A549 (cell line): ENCODE data around the gene SH3RF2. TPM values are rescaled to one million over a fixed set of nuclear protein-coding genes. Genes with fewer than 3 reads are reported as not detected.

Experiments used
- ATAC-seq, 2 experiments: fragments of 200-7000 bp in 1 of 2; fragments of >200 bp in 1 of 2; cut with Nextera tagmentation in 1 of 2; cut with Tn5 transposase in 1 of 2; 3 replicates each; pipeline versions ENCODE4 v1.8.0 to v1.9.1; 2018 to 2020; ENCODE audit warnings: mild to moderate bottlenecking in 1 of 2, moderate library complexity in 1 of 2
- CTCF ChIA-PET: fragments of 300-600 bp; sonication (Branson Sonifier 250); formaldehyde crosslinking; extraction: SDS; loops from one replicate; lab custom pipeline; 2021; ENCODE audit warnings: antibody characterized with exemption, inconsistent platforms; lab: Yijun Ruan, JAX
- POLR2A ChIA-PET: fragments of 350-600 bp; formaldehyde crosslinking; extraction: SDS; loops from one replicate; lab custom pipeline; 2021; ENCODE audit warnings: antibody characterized with exemption, inconsistent platforms; lab: Yijun Ruan, JAX
- DNase-seq, 2 experiments: peaks; one replicate each; pipeline versions ENCODE4 v3.0.0 to v3.0.0-alpha.2; 2011 to 2016; ENCODE audit warnings: low read depth in 1 of 2, low spot score in 1 of 2
- FAIRE-seq: peaks from 2 replicates; lab custom pipeline; 2011; peaks lifted over from hg19 to GRCh38; lab: Jason Lieb, UNC
- H3K27ac ChIP-seq, 2 experiments: fragments of >200 bp; sonication (Bioruptor Twin); formaldehyde crosslinking; 3 replicates each; pipeline ENCODE4 v1.5.1; 2016 to 2017
- H3K4me1 ChIP-seq: fragments of >200 bp; sonication (Bioruptor Twin); formaldehyde crosslinking; 3 replicates; pipeline ENCODE4 v1.6.1; 2016
- H3K4me2 ChIP-seq: fragments of >200 bp; sonication (Bioruptor Twin); formaldehyde crosslinking; 3 replicates; pipeline ENCODE4 v1.6.1; 2016
- H3K4me3 ChIP-seq: fragments of >200 bp; sonication (Bioruptor Twin); formaldehyde crosslinking; 3 replicates; pipeline ENCODE4 v1.5.1; 2016
- H3K9me3 ChIP-seq: fragments of >200 bp; sonication (Bioruptor Twin); formaldehyde crosslinking; 3 replicates; pipeline ENCODE4 v1.6.1; 2016
- BHLHE40 ChIP-seq: IDR thresholded peaks from 2 replicates; pipeline ENCODE4 v1.6.1; 2012; ENCODE audit warnings: low read depth, low read length, inconsistent platforms
- CBX2 ChIP-seq: fragments of 200-600 bp; sonication (generic); IDR thresholded peaks from 2 replicates; pipeline ENCODE4 v1.6.1; 2016; ENCODE audit warnings: low read depth, mild to moderate bottlenecking, borderline replicate concordance
- CBX8 ChIP-seq: fragments of 200-600 bp; sonication (generic); IDR thresholded peaks from 2 replicates; pipeline ENCODE4 v1.6.1; 2016
- CEBPB ChIP-seq, 2 experiments: fragments of >200 bp in 1 of 2; sonication (Bioruptor Twin) in 1 of 2; formaldehyde crosslinking in 1 of 2; IDR thresholded peaks; 2 replicates each; pipeline ENCODE4 v1.6.1; 2012 to 2016
- CHD4 ChIP-seq: fragments of 200-600 bp; sonication (generic); IDR thresholded peaks from 2 replicates; pipeline ENCODE4 v1.6.1; 2016; ENCODE audit warnings: antibody characterized with exemption, mild to moderate bottlenecking, borderline replicate concordance
- EP300 ChIP-seq, 2 experiments: fragments of >200 bp; sonication (Bioruptor Twin); formaldehyde crosslinking; IDR thresholded peaks; 2 replicates in 1 of 2; 3 replicates in 1 of 2; pipeline ENCODE4 v1.6.1; 2016 to 2017
- ESRRA ChIP-seq: fragments of 150-350 bp; IDR thresholded peaks from 2 replicates; pipeline ENCODE4 v1.6.1; 2014; ENCODE audit warnings: mild to moderate bottlenecking, low read length, borderline replicate concordance
- FOSB ChIP-seq: fragments of 250-450 bp; sonication (Bioruptor Pico); IDR thresholded peaks from 2 replicates; pipeline ENCODE4 v1.5.0; 2020; ENCODE audit warnings: mild to moderate bottlenecking, moderate library complexity
- FOXS1 ChIP-seq: fragments of 250-450 bp; sonication (Bioruptor Pico); IDR thresholded peaks from 2 replicates; pipeline ENCODE4 v1.5.0; 2020; ENCODE audit warnings: mild to moderate bottlenecking, moderate library complexity
- GATA3 ChIP-seq: IDR thresholded peaks from 2 replicates; pipeline ENCODE4 v1.6.1; 2012; ENCODE audit warnings: borderline replicate concordance
- HDAC2 ChIP-seq: fragments of 200-600 bp; sonication (generic); IDR thresholded peaks from 2 replicates; pipeline ENCODE4 v1.6.1; 2016
- HEYL ChIP-seq: fragments of 250-450 bp; sonication (Bioruptor Pico); IDR thresholded peaks from 2 replicates; pipeline ENCODE4 v1.8.0; 2021; ENCODE audit warnings: mild to moderate bottlenecking, moderate library complexity
- HOXA7 ChIP-seq: fragments of 250-450 bp; sonication (Bioruptor Pico); IDR thresholded peaks from 2 replicates; pipeline ENCODE4 v1.5.0; 2020; ENCODE audit warnings: mild to moderate bottlenecking, moderate library complexity
- HOXB5 ChIP-seq: fragments of 250-450 bp; sonication (Bioruptor Pico); IDR thresholded peaks from 2 replicates; pipeline ENCODE4 v1.5.0; 2020; ENCODE audit warnings: mild to moderate bottlenecking, moderate library complexity
- JUN ChIP-seq, 2 experiments: fragments of >200 bp; sonication (Bioruptor Twin); formaldehyde crosslinking; IDR thresholded peaks; 2 replicates in 1 of 2; 3 replicates in 1 of 2; pipeline ENCODE4 v1.6.1; 2016 to 2017
- JUNB ChIP-seq: fragments of >200 bp; sonication (Bioruptor Twin); formaldehyde crosslinking; IDR thresholded peaks from 2 replicates; pipeline ENCODE4 v1.6.1; 2016
- KDM5A ChIP-seq: fragments of 200-600 bp; sonication (generic); IDR thresholded peaks from 2 replicates; pipeline ENCODE4 v1.6.1; 2016; ENCODE audit warnings: antibody characterized with exemption, mild to moderate bottlenecking
- MAZ ChIP-seq: fragments of 150-350 bp; IDR thresholded peaks from 2 replicates; pipeline ENCODE4 v1.6.1; 2014; ENCODE audit warnings: antibody characterized with exemption, low read depth, low read length, borderline replicate concordance
- MYC ChIP-seq: IDR thresholded peaks from 2 replicates; pipeline ENCODE4 v1.6.1; 2012; ENCODE audit warnings: mild to moderate bottlenecking, inconsistent platforms, low read length, improper control_type of control experiment, borderline replicate concordance
- NFE2L2 ChIP-seq: fragments of 150-350 bp; conservative IDR thresholded peaks from 2 replicates; pipeline ENCODE4 v1.6.1; 2014; ENCODE audit warnings: low read length
- NPAS2 ChIP-seq: fragments of 250-450 bp; sonication (Bioruptor Pico); IDR thresholded peaks from 2 replicates; pipeline ENCODE4 v1.8.0; 2022; ENCODE audit warnings: mild to moderate bottlenecking, moderate library complexity, borderline replicate concordance
- POLR2A ChIP-seq: IDR thresholded peaks from 2 replicates; pipeline ENCODE4 v1.6.1; 2012; ENCODE audit warnings: mild to moderate bottlenecking, low read length
- RAD21 ChIP-seq, 2 experiments: fragments of >200 bp in 1 of 2; sonication (Bioruptor Twin) in 1 of 2; formaldehyde crosslinking in 1 of 2; IDR thresholded peaks in 1 of 2; conservative IDR thresholded peaks in 1 of 2; 2 replicates in 1 of 2; 3 replicates in 1 of 2; pipeline ENCODE4 v1.6.1; 2012 to 2018; ENCODE audit warnings: inconsistent platforms in 1 of 2
- RARB ChIP-seq: fragments of 250-450 bp; sonication (Bioruptor Pico); IDR thresholded peaks from 2 replicates; pipeline ENCODE4 v1.8.0; 2021; ENCODE audit warnings: mild to moderate bottlenecking, moderate library complexity
- SMC3 ChIP-seq: fragments of >200 bp; sonication (Bioruptor Twin); formaldehyde crosslinking; IDR thresholded peaks from 3 replicates; pipeline ENCODE4 v1.6.1; 2018; ENCODE audit warnings: inconsistent platforms
- TFCP2L1 ChIP-seq: fragments of 250-450 bp; sonication (Bioruptor Pico); IDR thresholded peaks from 2 replicates; pipeline ENCODE4 v1.5.0; 2021; ENCODE audit warnings: mild to moderate bottlenecking
- ZC3H11A ChIP-seq: fragments of 450-650 bp; IDR thresholded peaks from 2 replicates; pipeline ENCODE4 v1.6.1; 2014; ENCODE audit warnings: antibody characterized with exemption, mild to moderate bottlenecking
- ZFP36 ChIP-seq: fragments of 450-650 bp; IDR thresholded peaks from 2 replicates; pipeline ENCODE4 v1.6.1; 2014; ENCODE audit warnings: borderline replicate concordance; ENCODE audit not compliant: partially characterized antibody
- ZNF302 ChIP-seq: fragments of 250-450 bp; sonication (Bioruptor Pico); IDR thresholded peaks from 2 replicates; pipeline ENCODE4 v1.9.0; 2021; ENCODE audit warnings: inconsistent platforms, mild to moderate bottlenecking, moderate library complexity
- ZSCAN20 ChIP-seq: fragments of 250-450 bp; sonication (Bioruptor Pico); IDR thresholded peaks from 2 replicates; pipeline ENCODE4 v1.8.0; 2022; ENCODE audit warnings: mild to moderate bottlenecking, moderate library complexity
- whole genome bisulfite sequencing: methylation state at CpG from one replicate; pipeline ENCODE4 v1.1.6; 2017; ENCODE audit errors: missing lambda C conversion rate; 5-methylcytosine and 5-hydroxymethylcytosine counted together
- polyA minus RNA-seq: library from RNA; depleted of rRNA, polyadenylated mRNA; stranded (reverse); fragments of >200 nt; gene quantifications from 2 replicates; pipeline ENCODE4 v1.2.3, GENCODE V29; 2011; rRNA and poly(A)+ RNA removed
- polyA plus RNA-seq, 4 experiments: library from polyadenylated mRNA; depleted of rRNA in 3 of 4; stranded (reverse); fragments of >200 nt; fragmentation: RNase III in 1 of 4; extraction: RNeasy Plus Mini Kit Qiagen cat#74134 plus additional on column Dnase treatment in 1 of 4; gene quantifications; 2 replicates in 3 of 4; 3 replicates in 1 of 4; pipeline ENCODE4 v1.2.3, GENCODE V29; 2011 to 2017
- TF ChIP-seq, protein P1 (sequence below): fragments of >200 bp; sonication (Bioruptor Twin); formaldehyde crosslinking; IDR thresholded peaks from 3 replicates; pipeline ENCODE4 v1.6.1; 2016
- TF ChIP-seq, protein P2 (sequence below): IDR thresholded peaks from 2 replicates; pipeline ENCODE4 v1.6.1; 2012
- TF ChIP-seq, protein P3 (sequence below): IDR thresholded peaks from 2 replicates; pipeline ENCODE4 v1.6.1; 2012; ENCODE audit warnings: low read depth, borderline replicate concordance
- TF ChIP-seq, protein P4 (sequence below): IDR thresholded peaks from 2 replicates; pipeline ENCODE4 v1.6.1; 2012
- TF ChIP-seq, protein P5 (sequence below): fragments of 250-450 bp; sonication (Bioruptor Pico); IDR thresholded peaks from 2 replicates; pipeline ENCODE4 v1.5.0; 2020; ENCODE audit warnings: low read depth, mild to moderate bottlenecking, moderate library complexity

The SH3RF2 gene, protein sequence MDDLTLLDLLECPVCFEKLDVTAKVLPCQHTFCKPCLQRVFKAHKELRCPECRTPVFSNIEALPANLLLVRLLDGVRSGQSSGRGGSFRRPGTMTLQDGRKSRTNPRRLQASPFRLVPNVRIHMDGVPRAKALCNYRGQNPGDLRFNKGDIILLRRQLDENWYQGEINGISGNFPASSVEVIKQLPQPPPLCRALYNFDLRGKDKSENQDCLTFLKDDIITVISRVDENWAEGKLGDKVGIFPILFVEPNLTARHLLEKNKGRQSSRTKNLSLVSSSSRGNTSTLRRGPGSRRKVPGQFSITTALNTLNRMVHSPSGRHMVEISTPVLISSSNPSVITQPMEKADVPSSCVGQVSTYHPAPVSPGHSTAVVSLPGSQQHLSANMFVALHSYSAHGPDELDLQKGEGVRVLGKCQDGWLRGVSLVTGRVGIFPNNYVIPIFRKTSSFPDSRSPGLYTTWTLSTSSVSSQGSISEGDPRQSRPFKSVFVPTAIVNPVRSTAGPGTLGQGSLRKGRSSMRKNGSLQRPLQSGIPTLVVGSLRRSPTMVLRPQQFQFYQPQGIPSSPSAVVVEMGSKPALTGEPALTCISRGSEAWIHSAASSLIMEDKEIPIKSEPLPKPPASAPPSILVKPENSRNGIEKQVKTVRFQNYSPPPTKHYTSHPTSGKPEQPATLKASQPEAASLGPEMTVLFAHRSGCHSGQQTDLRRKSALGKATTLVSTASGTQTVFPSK
- polyA plus RNA-seq (2011; rRNA removed) (6.0 and 6.9 TPM in 2 replicates), polyA plus RNA-seq (2017; fragmentation: RNase III; extraction: RNeasy Plus Mini Kit Qiagen cat#74134 plus additional on column Dnase treatment) (3.9 to 4.1 TPM (median 4.1 TPM) in 3 replicates), polyA minus RNA-seq (11.5 and 13.2 TPM in 2 replicates)
- 4.0 and 4.1 TPM in 2 replicates for polyA plus RNA-seq (2012; cell fraction: cytosol; rRNA removed)
- 9.6 and 11.8 TPM in 2 replicates for polyA plus RNA-seq (2012; cell fraction: nucleus; rRNA removed)

DNA sequence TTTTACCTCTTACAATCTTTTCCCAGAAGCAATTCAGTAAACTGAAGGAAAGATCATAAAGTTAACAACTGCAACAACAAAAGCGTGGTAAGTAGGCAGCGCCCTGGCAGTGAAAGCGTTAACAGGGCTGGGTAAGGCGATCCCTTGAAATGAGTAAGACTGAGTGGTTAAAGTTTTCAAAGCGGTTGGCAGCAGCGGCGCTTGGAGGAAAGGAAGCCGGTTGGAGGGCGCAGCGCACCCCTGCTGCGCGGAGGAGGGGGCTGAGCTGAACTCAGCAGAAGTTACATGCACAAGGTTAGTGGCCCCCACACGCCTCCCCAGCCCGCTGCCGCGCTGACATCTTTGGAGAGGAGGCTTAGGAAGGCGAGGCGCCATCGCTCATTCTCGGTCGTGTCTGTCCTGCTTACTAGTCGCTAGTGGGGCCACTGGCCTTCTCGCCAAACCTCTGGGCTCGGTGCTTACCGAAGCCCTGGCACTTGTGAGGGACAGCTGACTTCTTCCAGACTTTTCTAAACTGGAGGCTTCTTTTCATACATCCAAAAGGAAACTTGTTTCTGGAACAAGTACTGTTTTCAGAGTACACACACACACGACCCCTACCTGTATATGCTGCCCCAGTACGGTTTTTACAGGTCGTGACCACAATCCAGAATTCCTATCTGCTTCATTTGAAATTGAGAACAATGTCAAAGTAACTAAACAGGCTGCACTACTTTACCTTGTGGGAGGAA lies at the start of gene SH3RF2:
SH3RF2 (plus strand) TSS at position 178 of the 731 bp plus-strand sequence. CDS start 1,351 bp downstream, outside the sequence.
- FAIRE-seq: peak; percentile 61
- Histone ChIP-seq H3K27ac (peak within 1 kb of the TSS; percentile 75 to 94), H3K4me2 (peak within 1 kb of the TSS; percentile 90), H3K9me3 (no peaks in the 10 kb centered on the region), H3K4me3 (peak within 1 kb of the TSS; percentile 45), H3K4me1 (peaks cover 55% of the 10 kb centered on the region)
- 1% methylated on average over 25 of the region's 28 CpGs for WGBS
- peak; percentile 77 to 90 for ATAC-seq
- peak; percentile 82 to 88 for DNase-seq
- ChIA-PET CTCF (interaction anchor here (1.3 to 1.7 kb wide), 3 partner anchors 39 to 112 kb away, joined by 3 to 5 read pairs (median 4); no protein-coding TSS in a partner anchor), POLR2A (no interaction called here)
- peak; percentile 29; the same call in 1 of the 2 replicates for TF ChIP-seq MYC
- no peak for TF ChIP-seq ZSCAN20
- no peak for TF ChIP-seq CBX2
- no peak for TF ChIP-seq NPAS2
- peak; percentile 33 to 80; a peak in 4 of 5 replicates for TF ChIP-seq JUN (IDR thresholded peaks at IDR 0.05)
- no peak for TF ChIP-seq CEBPB (IDR thresholded peaks at IDR 0.05)
- peak in 1 of 2 experiments; percentile 38; a peak in 2 of 5 replicates for TF ChIP-seq RAD21 (conservative IDR thresholded peaks at IDR 0.05 in 1 of 2, IDR thresholded peaks at IDR 0.05 in 1 of 2)
- no peak for TF ChIP-seq HOXA7 (CRISPR knock-in tag)
- TF ChIP-seq FOSB (CRISPR knock-in tag): no peak
- TF ChIP-seq, protein P1, sequence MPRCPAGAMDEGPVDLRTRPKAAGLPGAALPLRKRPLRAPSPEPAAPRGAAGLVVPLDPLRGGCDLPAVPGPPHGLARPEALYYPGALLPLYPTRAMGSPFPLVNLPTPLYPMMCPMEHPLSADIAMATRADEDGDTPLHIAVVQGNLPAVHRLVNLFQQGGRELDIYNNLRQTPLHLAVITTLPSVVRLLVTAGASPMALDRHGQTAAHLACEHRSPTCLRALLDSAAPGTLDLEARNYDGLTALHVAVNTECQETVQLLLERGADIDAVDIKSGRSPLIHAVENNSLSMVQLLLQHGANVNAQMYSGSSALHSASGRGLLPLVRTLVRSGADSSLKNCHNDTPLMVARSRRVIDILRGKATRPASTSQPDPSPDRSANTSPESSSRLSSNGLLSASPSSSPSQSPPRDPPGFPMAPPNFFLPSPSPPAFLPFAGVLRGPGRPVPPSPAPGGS: peak; percentile 68; the same call in 1 of the 3 replicates
- TF ChIP-seq JUNB: peak; percentile 35; the same call in 1 of the 2 replicates
- no peak for TF ChIP-seq TFCP2L1 (CRISPR knock-in tag)
- TF ChIP-seq FOXS1 (CRISPR knock-in tag): no peak
- TF ChIP-seq, protein P2, sequence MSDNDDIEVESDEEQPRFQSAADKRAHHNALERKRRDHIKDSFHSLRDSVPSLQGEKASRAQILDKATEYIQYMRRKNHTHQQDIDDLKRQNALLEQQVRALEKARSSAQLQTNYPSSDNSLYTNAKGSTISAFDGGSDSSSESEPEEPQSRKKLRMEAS: peak; percentile 79
- no peak for TF ChIP-seq MAZ
- no peak for TF ChIP-seq RARB
- TF ChIP-seq, protein P3, sequence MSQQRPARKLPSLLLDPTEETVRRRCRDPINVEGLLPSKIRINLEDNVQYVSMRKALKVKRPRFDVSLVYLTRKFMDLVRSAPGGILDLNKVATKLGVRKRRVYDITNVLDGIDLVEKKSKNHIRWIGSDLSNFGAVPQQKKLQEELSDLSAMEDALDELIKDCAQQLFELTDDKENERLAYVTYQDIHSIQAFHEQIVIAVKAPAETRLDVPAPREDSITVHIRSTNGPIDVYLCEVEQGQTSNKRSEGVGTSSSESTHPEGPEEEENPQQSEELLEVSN: peak; percentile 55; the same call in 1 of the 2 replicates
- no peak for TF ChIP-seq NFE2L2
- no peak for TF ChIP-seq ESRRA
- TF ChIP-seq POLR2A: peak; percentile 56
- peak; percentile 36; the same call in 1 of the 3 replicates for TF ChIP-seq SMC3
- TF ChIP-seq ZNF302 (CRISPR knock-in tag): no peak
- no peak for TF ChIP-seq HEYL
- no peak for TF ChIP-seq HDAC2
- TF ChIP-seq CHD4: no peak
- TF ChIP-seq ZC3H11A: no peak
- TF ChIP-seq HOXB5 (CRISPR knock-in tag): no peak
- peak; percentile 52; the same call in 1 of the 2 replicates for TF ChIP-seq GATA3
- TF ChIP-seq CBX8: no peak
- TF ChIP-seq, protein P4, sequence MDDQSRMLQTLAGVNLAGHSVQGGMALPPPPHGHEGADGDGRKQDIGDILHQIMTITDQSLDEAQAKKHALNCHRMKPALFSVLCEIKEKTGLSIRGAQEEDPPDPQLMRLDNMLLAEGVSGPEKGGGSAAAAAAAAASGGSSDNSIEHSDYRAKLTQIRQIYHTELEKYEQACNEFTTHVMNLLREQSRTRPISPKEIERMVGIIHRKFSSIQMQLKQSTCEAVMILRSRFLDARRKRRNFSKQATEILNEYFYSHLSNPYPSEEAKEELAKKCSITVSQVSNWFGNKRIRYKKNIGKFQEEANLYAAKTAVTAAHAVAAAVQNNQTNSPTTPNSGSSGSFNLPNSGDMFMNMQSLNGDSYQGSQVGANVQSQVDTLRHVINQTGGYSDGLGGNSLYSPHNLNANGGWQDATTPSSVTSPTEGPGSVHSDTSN: no peak
- no peak for TF ChIP-seq EP300 (IDR thresholded peaks at IDR 0.05)
- TF ChIP-seq KDM5A: no peak
- no peak for TF ChIP-seq BHLHE40
- no peak for TF ChIP-seq ZFP36
- TF ChIP-seq, protein P5, sequence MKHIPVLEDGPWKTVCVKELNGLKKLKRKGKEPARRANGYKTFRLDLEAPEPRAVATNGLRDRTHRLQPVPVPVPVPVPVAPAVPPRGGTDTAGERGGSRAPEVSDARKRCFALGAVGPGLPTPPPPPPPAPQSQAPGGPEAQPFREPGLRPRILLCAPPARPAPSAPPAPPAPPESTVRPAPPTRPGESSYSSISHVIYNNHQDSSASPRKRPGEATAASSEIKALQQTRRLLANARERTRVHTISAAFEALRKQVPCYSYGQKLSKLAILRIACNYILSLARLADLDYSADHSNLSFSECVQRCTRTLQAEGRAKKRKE (CRISPR knock-in tag): no peak
